Esophagus muscularis mucosa (tissue), 4 donors: Measurements from ENCODE around the gene CASP1.

Experiments
- CTCF ChIP-seq, 3 experiments: fragments of 200-600 bp in 2 of 3; fragments of 450-650 bp in 1 of 3; sonication (generic) in 2 of 3; IDR thresholded peaks; one replicate each; pipeline ENCODE4 v1.5.1; 2017 to 2019; ENCODE audit warnings: antibody characterized with exemption in 3 of 3, mild to moderate bottlenecking in 2 of 3, moderate library complexity in 1 of 3
- EP300 ChIP-seq: sonication (generic); formaldehyde crosslinking; IDR thresholded peaks from one replicate; pipeline ENCODE4 v1.6.1; 2017; ENCODE audit warnings: antibody characterized with exemption
- POLR2AphosphoS5 ChIP-seq, 2 donors: sonication (generic); formaldehyde crosslinking; IDR thresholded peaks; one replicate each; pipeline ENCODE4 v1.6.1; 2017; ENCODE audit warnings: antibody characterized with exemption in 2 of 2

DNA sequence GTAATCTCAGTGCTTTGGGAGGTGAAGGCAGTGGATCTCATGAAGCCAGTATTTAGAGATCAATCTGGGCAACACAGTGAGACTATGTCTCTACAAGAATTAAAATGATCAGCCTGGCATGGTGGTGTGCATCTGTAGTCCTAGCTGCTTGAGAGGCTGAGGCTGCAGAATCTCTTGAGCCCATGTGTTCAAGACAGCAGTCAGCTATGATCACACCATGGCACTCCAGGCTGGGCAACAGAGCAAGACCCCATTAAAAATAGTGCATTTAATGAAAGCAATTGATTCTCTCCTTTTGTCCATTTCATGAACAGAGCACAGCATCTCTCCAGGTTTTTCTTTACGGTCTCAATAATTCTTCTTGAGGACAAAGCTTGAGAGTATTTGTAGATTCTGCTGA lies 21.5 kb upstream of the CASP1 start:
- TF ChIP-seq CTCF (IDR thresholded peaks at IDR 0.05) (no peak), POLR2AphosphoS5 (IDR thresholded peaks at IDR 0.05) (no peak), EP300 (no peak)
